ENCODE results near the gene C1orf21.
"Not testable (repeated sequence)": the region's sequence is repeated elsewhere in the genome, so short reads cannot be mapped to it uniquely, and the experiment has no call there.

C1orf21 gene

GRCh38 chr1:184608581-184608980, 221.8 kb downstream of the C1orf21 start:
- no peak for DNase-seq

DNA sequence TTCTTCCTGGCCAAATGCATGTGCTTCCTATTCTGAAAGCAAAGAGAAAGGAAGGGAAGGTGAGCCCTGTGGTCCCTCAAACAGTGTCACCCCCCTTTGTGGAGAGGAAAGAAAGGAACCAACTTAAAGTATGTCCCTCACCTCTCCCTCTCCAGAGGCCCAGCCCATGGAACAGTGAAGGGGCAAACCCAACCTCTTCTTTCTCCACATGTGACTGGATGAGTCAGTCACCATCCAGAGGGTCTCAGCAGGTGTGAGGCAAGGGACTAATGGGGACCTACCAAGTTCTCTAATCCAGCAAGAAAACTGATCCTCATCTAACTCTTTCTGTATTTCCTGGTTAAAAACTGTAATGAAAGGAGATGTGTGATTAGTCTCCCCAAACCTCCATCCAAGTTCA, 222.2 kb downstream of the C1orf21 start:
- DNase-seq: no peak

DNA sequence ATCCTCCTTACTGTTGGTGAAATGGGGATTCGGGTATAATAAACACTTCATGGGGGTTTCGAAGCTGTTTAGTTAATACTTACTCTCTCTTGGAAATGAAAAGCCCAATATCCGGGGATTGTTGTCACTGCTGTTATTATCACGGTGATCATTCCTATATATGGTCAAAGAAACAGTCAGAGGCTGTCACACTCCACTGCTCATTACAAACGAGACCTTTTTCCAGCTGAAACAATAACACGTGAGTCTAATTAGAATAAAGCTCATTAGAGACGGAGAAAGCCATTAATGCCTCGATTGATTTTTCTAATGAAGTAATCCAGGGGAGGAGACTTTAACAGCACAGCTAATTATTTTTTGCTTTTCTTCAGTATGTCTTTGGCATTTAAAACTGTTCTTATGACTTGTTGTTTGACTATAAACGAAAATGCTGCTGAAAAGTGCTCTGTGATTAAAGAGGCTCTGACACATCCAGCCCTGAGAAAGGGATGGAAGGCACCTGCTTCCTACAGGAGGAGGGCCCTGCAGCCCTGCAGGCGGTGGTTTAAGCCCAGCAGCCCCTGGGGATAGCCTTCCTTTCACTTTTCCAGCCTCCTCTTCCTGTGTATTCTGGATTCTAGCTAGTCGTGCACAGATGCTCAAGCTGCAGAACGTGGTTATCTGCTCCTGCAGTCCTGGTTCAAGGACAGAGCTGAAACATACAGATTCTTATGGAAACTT, 224.2 kb downstream of the C1orf21 start:
- no peak for DNase-seq

GRCh38 chr1:184612229-184612628, 225.4 kb downstream of the C1orf21 start:
- DNase-seq: not testable (repeated sequence)

DNA sequence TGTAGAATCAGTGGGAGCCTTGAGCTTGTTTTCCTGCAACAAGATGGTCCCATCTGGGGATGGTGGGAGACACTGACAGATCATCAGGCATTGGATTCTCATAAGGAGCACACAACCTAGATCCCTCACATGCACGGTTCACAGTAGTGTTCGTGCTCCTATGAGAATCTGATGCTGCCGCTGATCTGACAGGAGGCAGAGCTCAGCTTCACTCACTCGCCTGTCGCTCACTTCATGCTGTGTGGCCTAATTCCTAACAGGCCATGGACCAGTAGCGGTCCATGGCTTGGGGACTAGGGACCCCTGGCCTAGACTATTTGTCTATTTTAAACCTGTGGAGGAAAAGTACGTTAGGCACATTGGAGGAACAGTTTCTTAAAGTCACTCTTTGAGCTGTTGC, 227.8 kb downstream of the C1orf21 start:
- no peak for DNase-seq

- DNase-seq: no peak
Measured at GRCh38 chr1:184615301-184615700, 228.5 kb downstream of the C1orf21 start.

- no peak for DNase-seq
Measured at GRCh38 chr1:184616504-184616903, 229.7 kb downstream of the C1orf21 start.

DNA sequence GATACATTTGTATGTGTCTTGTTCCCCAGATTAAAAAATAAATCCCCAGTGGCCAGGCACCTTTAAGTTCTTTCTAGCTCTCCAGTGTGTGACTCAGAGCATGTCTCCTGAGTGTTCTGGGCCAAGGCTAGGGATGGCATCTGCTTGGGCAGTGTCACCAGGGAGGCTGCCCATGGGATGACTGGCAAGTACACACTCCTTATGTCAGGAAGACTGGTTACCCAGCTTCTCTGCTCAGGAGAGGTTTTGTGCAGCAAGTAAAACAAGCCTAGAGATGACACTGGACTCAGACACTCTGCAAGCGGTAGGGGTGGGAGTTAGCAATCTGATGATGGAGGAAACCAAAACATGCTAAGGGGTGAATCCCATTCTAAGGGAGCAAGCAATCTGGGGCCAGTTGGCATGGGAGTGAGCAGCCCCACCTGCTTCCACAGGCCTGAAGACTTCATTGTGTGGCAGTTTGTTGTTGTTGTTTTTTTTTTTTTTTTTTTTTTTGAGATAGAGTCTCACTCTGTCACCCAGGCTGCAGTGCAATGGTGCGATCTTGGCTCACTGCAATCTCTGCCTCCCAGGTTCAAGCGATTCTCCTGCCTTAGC, 230.7 kb downstream of the C1orf21 start:
- DNase-seq: no peak

DNA sequence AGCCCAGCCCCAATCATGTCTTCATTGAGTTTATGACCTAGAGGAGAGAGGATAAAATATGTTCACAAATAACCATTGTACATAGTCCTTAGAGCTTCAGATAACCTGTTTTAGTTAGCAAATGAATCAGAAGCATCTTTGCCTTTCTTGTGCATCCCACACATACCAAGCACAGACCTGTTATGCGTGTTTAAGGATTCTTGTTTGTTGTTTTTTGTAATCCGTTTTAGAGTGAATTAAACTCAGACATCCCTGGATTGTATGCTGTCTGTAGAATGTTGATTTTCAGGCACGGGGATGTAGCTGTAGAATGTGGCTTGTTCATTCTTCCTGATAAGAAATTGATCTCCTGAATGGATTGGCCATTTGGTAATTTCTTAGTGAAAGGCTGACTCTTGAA, 232.0 kb downstream of the C1orf21 start:
- DNase-seq: no peak

DNA sequence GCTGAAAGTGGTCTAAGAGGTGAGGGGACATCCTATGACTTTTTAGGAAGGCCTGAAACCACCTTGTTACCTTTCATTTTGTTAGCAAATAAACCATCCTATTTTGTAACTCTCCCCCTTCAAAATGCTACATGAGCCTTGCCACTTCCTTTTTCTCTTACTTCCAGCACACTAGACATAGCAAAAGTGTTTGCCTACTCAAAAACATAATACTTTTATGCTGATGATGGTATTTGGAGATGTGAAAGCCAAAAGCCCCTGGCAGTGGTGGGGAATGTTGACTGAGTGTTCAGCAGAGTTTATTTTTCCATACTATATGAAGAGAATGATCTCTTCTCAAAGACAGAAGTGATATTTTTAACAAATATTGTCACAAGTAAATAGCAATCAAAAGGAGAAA, 233.6 kb downstream of the C1orf21 start:
- DNase-seq: no peak

- DNase-seq: no peak
Measured at GRCh38 chr1:184621260-184621659, 234.4 kb downstream of the C1orf21 start.

- DNase-seq: peak; percentile 71
Measured at GRCh38 chr1:184622136-184622823, 235.5 kb downstream of the C1orf21 start.

DNA sequence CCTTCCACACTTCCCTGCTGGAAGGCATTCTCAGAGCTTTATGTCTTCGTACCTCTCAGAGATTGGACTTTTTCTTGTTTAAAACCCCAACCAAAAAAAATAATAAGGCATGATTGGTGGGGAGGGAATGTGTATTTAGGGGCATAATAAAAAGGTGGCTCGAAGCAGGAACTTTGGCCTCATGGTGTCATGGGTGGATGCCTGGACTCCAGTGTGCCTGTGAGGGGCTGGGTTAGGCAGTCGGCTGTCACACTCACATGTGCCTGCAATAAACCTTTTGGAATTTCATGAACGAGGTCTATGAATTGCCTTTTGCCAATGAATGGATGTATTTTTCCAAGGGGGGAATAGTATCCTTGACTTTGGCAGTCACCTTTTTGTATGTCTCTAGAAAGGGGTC, 236.6 kb downstream of the C1orf21 start:
- DNase-seq: no peak

DNA sequence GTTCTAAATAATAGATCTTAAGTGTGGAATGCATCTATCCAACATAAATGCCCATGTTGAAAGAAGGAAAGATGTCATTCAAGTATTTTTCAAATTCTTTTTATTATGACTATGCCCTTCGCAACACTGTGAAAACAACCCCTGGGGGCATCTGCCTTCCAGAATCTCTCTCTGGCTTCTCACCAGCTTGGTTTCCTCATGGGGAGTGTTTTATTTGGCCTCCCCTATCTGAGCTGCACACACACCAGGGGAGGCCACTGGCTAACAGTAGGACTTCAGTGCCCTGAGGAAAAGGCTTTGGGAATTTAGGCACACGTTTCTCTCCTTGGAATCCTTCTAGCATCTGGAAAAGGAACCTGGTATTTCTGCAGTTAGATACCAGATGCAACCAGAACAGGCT, 237.2 kb downstream of the C1orf21 start:
- DNase-seq: peak; percentile 80

GRCh38 chr1:184624626-184625025, 237.8 kb downstream of the C1orf21 start:
- no peak for DNase-seq

DNA sequence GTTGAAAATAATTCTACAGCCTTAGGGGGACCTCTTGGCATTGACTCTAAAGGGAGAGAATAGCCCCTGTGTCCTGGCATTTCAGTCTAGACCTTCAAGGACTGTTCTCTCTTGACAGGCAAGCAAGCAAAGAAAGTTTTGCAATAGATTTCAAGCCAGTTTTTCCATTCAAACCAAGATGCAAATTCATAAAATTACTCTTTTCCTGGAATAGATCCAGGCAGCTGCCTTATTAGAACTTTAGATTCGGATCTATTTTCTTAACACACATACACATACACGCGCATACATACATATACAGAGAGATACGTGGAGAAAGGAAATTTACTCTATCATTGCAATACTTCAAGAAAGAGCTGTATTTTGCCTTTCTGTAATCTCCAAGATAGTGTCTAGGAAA, 238.4 kb downstream of the C1orf21 start:
- DNase-seq: no peak

- DNase-seq: no peak
Measured at GRCh38 chr1:184626076-184627006, 239.5 kb downstream of the C1orf21 start.

GRCh38 chr1:184627007-184627341, 240.1 kb downstream of the C1orf21 start:
- no peak for DNase-seq

- no peak for DNase-seq
Measured at GRCh38 chr1:184629266-184629665, 242.4 kb downstream of the C1orf21 start.

DNA sequence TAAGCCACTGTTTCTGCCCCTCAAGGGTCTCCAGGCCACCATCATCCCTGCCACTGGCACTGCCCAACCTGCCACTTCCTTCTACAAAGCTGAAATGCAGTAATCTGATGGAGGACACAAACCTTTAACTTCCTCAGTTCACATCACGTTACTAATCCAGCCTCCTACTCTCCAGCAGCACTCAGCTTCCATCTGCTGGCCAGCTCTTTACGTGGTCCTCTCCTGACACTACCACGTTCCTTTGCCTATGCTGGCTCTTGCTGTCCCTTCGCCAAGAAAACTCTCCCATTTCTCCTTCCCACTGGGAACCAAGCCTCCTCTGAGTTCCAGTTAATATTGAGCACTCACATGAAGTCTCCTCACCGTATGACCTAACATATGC, 243.8 kb downstream of the C1orf21 start:
- no peak for DNase-seq

DNA sequence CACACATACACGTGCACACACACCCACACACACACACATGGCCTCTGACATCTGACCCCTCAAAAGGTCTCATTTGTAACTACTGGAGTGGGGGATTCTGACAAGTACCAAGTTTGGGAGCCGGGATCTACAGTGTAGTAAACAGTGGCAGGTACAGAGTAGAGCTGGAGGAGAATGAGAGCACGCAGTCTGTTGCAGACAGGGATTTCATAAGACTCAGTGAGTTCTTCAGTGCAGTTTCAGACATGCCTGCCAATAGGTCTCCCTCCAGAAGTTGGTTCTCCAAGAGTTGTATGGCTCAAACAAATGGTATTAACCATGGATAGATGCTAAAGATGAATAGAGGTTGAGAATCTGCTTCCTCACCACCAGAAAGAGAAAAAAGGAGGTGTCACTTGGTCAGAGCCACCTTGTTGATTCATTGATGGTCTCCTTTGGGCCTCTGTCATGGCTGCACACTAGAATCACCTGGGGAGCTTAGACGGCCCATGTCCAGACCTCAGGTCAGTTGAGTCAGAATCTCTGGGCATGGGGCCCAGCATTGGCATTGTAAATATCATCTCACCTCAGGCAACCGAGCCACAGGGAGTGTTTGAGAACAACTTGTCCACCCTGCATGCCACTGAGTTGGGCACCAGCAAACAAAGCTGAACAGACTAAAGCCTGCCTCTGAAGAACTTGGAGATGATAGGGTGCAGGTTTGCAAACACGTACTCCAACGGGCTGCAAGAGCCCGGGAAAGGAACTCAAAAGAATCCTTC, 245.8 kb downstream of the C1orf21 start:
- DNase-seq: no peak

DNA sequence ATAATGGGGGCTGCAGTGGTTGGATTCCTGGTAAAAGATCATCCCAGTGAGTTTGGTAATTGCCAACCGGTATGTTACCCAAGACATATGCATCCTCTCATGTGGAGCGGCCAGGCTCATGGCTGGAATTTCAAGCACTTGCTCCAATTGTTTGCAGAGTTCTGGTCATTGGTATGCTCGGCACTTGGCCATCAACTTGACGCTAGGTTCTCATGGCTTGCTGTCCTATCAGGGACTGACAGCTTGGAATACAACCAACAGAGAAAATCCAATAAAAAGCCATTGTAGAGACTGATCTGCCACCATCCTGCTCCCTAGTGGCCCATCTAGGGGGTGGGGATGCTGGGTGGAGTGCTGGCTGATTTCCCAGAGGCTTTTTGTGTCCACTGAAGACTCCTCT, 247.0 kb downstream of the C1orf21 start:
- DNase-seq: no peak

Data from fibroblast of skin of scalp (primary cell).